ENCODE measurements around the gene RMI1.

DNA sequence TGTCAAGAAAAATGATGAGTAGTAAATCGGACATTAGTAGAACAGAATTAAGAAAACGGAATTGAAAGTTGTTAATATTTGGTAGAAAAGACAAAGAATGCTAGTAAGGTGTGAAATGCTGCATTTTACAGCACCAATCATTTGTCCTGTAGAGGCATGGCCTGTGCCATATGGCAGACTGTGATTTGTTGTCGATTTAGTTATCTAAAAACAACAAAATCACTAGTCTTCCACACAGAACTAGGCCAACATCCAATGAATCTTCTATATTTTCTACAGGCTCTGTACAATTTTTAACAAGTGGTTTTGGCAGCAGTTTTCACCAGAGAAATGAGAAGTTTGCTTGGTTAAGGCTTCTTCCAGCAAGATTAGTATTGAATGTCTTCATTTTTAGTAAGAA lies 11.0 kb upstream of the RMI1 start:
- TF ChIP-seq POLR2A (IDR thresholded peaks at IDR 0.05; ENCODE audit: low read depth, low read length) (no peak), TAF1 (IDR thresholded peaks at IDR 0.05; ENCODE audit: borderline replicate concordance, low read depth, low read length) (no peak), POLR2AphosphoS5 (IDR thresholded peaks at IDR 0.05; ENCODE audit: low read depth, low read length) (no peak)
